GM23338 (cell line): ENCODE measurements around the gene RSL1D1. TPM values are rescaled to one million over a fixed set of nuclear protein-coding genes. Genes with fewer than 3 reads are reported as not detected.
A peak's percentile ranks its signal among the peaks of the same experiment; 100 is the strongest.

Experiments
- ATAC-seq: fragments of 200-7000 bp; cut with Tn5 transposase; 3 replicates; pipeline ENCODE4 v1.9.1; 2020
- DNase-seq: peaks from one replicate; pipeline ENCODE4 v3.0.0-alpha.2; 2015; ENCODE audit warnings: low spot score
- H2AFZ ChIP-seq: fragments of 200-600 bp; sonication (generic); 2 replicates; pipeline ENCODE4 v1.8.0; 2016; ENCODE audit warnings: antibody characterized with exemption, mild to moderate bottlenecking, moderate library complexity
- H3F3A ChIP-seq: fragments of 200-600 bp; sonication (generic); replicated peaks from 2 replicates; pipeline ENCODE4 v1.8.0; 2017; ENCODE audit warnings: antibody characterized with exemption, mixed run types, low read depth
- H3K27ac ChIP-seq: fragments of 200-600 bp; sonication (generic); 2 replicates; pipeline ENCODE4 v1.6.1; 2016; ENCODE audit warnings: low read depth
- H3K27me3 ChIP-seq: fragments of 200-600 bp; sonication (generic); 2 replicates; pipeline ENCODE4 v1.8.0; 2016; ENCODE audit warnings: mild to moderate bottlenecking, mixed run types, moderate library complexity; ENCODE audit not compliant: insufficient read depth
- H3K36me3 ChIP-seq: fragments of 200-600 bp; sonication (generic); 2 replicates; pipeline ENCODE4 v1.8.0; 2016; ENCODE audit warnings: mild to moderate bottlenecking; ENCODE audit not compliant: insufficient read depth
- H3K4me1 ChIP-seq: fragments of 200-600 bp; sonication (generic); 2 replicates; pipeline ENCODE4 v1.8.0; 2016; ENCODE audit warnings: mild to moderate bottlenecking, moderate library complexity; ENCODE audit not compliant: insufficient read depth
- H3K4me2 ChIP-seq: fragments of 200-600 bp; sonication (generic); 2 replicates; pipeline ENCODE4 v1.7.1; 2017; ENCODE audit warnings: mixed run types
- H3K4me3 ChIP-seq: fragments of 200-600 bp; sonication (generic); 2 replicates; pipeline ENCODE4 v1.6.1; 2016; ENCODE audit warnings: mixed run types
- H3K79me2 ChIP-seq: fragments of 200-600 bp; sonication (generic); replicated peaks from 2 replicates; pipeline ENCODE4 v1.8.0; 2017; ENCODE audit warnings: mild to moderate bottlenecking; ENCODE audit not compliant: insufficient read depth
- H3K9me2 ChIP-seq: fragments of 200-600 bp; sonication (generic); 2 replicates; pipeline ENCODE4 v1.8.0; 2017; ENCODE audit not compliant: insufficient read depth
- H4K20me1 ChIP-seq: fragments of 200-600 bp; sonication (generic); replicated peaks from 2 replicates; pipeline ENCODE4 v1.8.0; 2017; ENCODE audit warnings: mild to moderate bottlenecking; ENCODE audit not compliant: insufficient read depth
- H3K27ac Mint-ChIP-seq: 2 replicates; pipeline ENCODE4 v1.8.0; 2020; ENCODE audit warnings: inconsistent platforms, mild to moderate bottlenecking, moderate library complexity, mixed read lengths
- H3K27me3 Mint-ChIP-seq: 3 replicates; pipeline ENCODE4 v1.8.0; 2022; ENCODE audit warnings: low read depth, mild to moderate bottlenecking, moderate library complexity, mixed read lengths, inconsistent platforms; ENCODE audit not compliant: insufficient read depth, poor library complexity
- H3K36me3 Mint-ChIP-seq: 3 replicates; pipeline ENCODE4 v1.8.0; 2021; ENCODE audit warnings: low read depth, mild to moderate bottlenecking, inconsistent platforms, moderate library complexity, mixed read lengths
- H3K4me1 Mint-ChIP-seq: 3 replicates; pipeline ENCODE4 v1.8.0; 2020; ENCODE audit warnings: mild to moderate bottlenecking, inconsistent platforms, mixed read lengths
- H3K4me3 Mint-ChIP-seq: 3 replicates; pipeline ENCODE4 v1.8.0; 2021; ENCODE audit warnings: moderate library complexity, mild to moderate bottlenecking, inconsistent platforms, mixed read lengths
- H3K9me3 Mint-ChIP-seq: 3 replicates; pipeline ENCODE4 v1.8.0; 2020; ENCODE audit warnings: moderate library complexity, mild to moderate bottlenecking, inconsistent platforms, mixed read lengths
- ETS1 ChIP-seq: IDR thresholded peaks from 2 replicates; pipeline ENCODE4 v1.6.1; 2016; ENCODE audit warnings: antibody characterized with exemption
- EZH2 ChIP-seq: fragments of 200-600 bp; sonication (generic); IDR thresholded peaks from one replicate; pipeline ENCODE4 v1.8.0; 2017; ENCODE audit warnings: antibody characterized with exemption, mild to moderate bottlenecking, low read depth; ENCODE audit not compliant: unreplicated experiment
- EZH2phosphoT487 ChIP-seq: fragments of 200-600 bp; sonication (generic); IDR thresholded peaks from one replicate; pipeline ENCODE4 v1.8.1; 2018; ENCODE audit warnings: antibody characterized with exemption; ENCODE audit not compliant: unreplicated experiment
- JUNB ChIP-seq: IDR thresholded peaks from one replicate; pipeline ENCODE4 v1.6.1; 2016; ENCODE audit warnings: antibody characterized with exemption; ENCODE audit not compliant: unreplicated experiment
- POLR2AphosphoS5 ChIP-seq: IDR thresholded peaks from 2 replicates; pipeline ENCODE4 v1.6.1; 2016; ENCODE audit warnings: antibody characterized with exemption, low read depth
- STAT1 ChIP-seq: IDR thresholded peaks from one replicate; pipeline ENCODE4 v1.6.1; 2016; ENCODE audit warnings: antibody characterized with exemption; ENCODE audit not compliant: unreplicated experiment
- ZNF114 ChIP-seq: fragments of 250-450 bp; sonication (Bioruptor Pico); IDR thresholded peaks from 2 replicates; pipeline ENCODE4 v1.5.0; 2020; ENCODE audit warnings: mild to moderate bottlenecking, moderate library complexity
- ZNF331 ChIP-seq: fragments of 250-450 bp; sonication (Bioruptor Pico); IDR thresholded peaks from 2 replicates; pipeline ENCODE4 v1.5.0; 2020; ENCODE audit warnings: low read depth, mild to moderate bottlenecking, moderate library complexity
- ZNF462 ChIP-seq: fragments of 250-450 bp; sonication (Bioruptor Pico); IDR thresholded peaks from 2 replicates; pipeline ENCODE4 v1.5.0; 2020; ENCODE audit warnings: mild to moderate bottlenecking, moderate library complexity
- polyA plus RNA-seq: library from polyadenylated mRNA; unstranded; fragments of >200 nt; fragmentation: Nextera tagmentation; extraction: Ambion mirVana; gene quantifications from 2 replicates; pipeline ENCODE4 v1.2.1, GENCODE V29; 2016
- total RNA-seq: library from RNA; depleted of rRNA; stranded (reverse); fragments of >200 nt; shearing (Covaris generic); gene quantifications from 2 replicates; pipeline ENCODE4 v1.2.3, GENCODE V29; 2014
- TF ChIP-seq, protein P1 (sequence below): IDR thresholded peaks from one replicate; pipeline ENCODE4 v1.6.1; 2018; ENCODE audit warnings: antibody characterized with exemption; ENCODE audit not compliant: unreplicated experiment
- TF ChIP-seq, protein P2 (sequence below), 2 experiments: fragments of 200-600 bp in 1 of 2; sonication (generic) in 1 of 2; conservative IDR thresholded peaks; 2 replicates each; pipeline versions ENCODE4 v1.5.1 to v1.6.1; 2016 to 2017; ENCODE audit warnings: antibody characterized with exemption in 2 of 2, low read depth in 2 of 2, mild to moderate bottlenecking in 2 of 2, moderate library complexity in 1 of 2

RSL1D1 gene
- total and polyA plus RNA-seq, 2 experiments from 2014 or later = 298 to 495 TPM

- Histone ChIP-seq H3K4me2 (peak overlapping the region; percentile 98), H3K9me2 (no peaks in the 10 kb centered on the region), H3K4me1 (peaks cover 8% of the 10 kb centered on the region; the same call in 1 of the 2 replicates), H3K27ac (no peak overlapping the region), H3K36me3 (peaks cover 26% of the 10 kb centered on the region), H3K4me3 (peak overlapping the region; percentile 100), H3K27me3 (no peaks in the 10 kb centered on the region), H4K20me1 (peaks cover 38% of the 10 kb centered on the region), H3K79me2 (peaks cover 72% of the 10 kb centered on the region), H2AFZ (peak overlapping the region; percentile 97; the same call in 1 of the 2 replicates), H3F3A (peaks cover 12% of the 10 kb centered on the region)
- Mint-ChIP-seq H3K9me3 (no peaks in the 10 kb centered on the region; the same call in 2 of the 3 replicates), H3K27me3 (peaks cover 8% of the 10 kb centered on the region), H3K27ac (no peak overlapping the region), H3K36me3 (peaks cover 36% of the 10 kb centered on the region), H3K4me1 (peaks cover 9% of the 10 kb centered on the region; the same call in 2 of the 3 replicates), H3K4me3 (peak overlapping the region; percentile 99)
- DNase-seq (no peak), ATAC-seq (peak; percentile 10; the same call in 2 of the 3 replicates)
- TF ChIP-seq ZNF331 (CRISPR knock-in tag) (no peak), ETS1 (no peak), ZNF462 (CRISPR knock-in tag) (no peak), EZH2phosphoT487 (no peak), POLR2AphosphoS5 (no peak), STAT1 (no peak), JUNB (no peak), ZNF114 (CRISPR knock-in tag) (no peak), EZH2 (no peak)
- TF ChIP-seq, protein P1, sequence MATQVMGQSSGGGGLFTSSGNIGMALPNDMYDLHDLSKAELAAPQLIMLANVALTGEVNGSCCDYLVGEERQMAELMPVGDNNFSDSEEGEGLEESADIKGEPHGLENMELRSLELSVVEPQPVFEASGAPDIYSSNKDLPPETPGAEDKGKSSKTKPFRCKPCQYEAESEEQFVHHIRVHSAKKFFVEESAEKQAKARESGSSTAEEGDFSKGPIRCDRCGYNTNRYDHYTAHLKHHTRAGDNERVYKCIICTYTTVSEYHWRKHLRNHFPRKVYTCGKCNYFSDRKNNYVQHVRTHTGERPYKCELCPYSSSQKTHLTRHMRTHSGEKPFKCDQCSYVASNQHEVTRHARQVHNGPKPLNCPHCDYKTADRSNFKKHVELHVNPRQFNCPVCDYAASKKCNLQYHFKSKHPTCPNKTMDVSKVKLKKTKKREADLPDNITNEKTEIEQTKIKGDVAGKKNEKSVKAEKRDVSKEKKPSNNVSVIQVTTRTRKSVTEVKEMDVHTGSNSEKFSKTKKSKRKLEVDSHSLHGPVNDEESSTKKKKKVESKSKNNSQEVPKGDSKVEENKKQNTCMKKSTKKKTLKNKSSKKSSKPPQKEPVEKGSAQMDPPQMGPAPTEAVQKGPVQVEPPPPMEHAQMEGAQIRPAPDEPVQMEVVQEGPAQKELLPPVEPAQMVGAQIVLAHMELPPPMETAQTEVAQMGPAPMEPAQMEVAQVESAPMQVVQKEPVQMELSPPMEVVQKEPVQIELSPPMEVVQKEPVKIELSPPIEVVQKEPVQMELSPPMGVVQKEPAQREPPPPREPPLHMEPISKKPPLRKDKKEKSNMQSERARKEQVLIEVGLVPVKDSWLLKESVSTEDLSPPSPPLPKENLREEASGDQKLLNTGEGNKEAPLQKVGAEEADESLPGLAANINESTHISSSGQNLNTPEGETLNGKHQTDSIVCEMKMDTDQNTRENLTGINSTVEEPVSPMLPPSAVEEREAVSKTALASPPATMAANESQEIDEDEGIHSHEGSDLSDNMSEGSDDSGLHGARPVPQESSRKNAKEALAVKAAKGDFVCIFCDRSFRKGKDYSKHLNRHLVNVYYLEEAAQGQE = no peak
- TF ChIP-seq, protein P2, sequence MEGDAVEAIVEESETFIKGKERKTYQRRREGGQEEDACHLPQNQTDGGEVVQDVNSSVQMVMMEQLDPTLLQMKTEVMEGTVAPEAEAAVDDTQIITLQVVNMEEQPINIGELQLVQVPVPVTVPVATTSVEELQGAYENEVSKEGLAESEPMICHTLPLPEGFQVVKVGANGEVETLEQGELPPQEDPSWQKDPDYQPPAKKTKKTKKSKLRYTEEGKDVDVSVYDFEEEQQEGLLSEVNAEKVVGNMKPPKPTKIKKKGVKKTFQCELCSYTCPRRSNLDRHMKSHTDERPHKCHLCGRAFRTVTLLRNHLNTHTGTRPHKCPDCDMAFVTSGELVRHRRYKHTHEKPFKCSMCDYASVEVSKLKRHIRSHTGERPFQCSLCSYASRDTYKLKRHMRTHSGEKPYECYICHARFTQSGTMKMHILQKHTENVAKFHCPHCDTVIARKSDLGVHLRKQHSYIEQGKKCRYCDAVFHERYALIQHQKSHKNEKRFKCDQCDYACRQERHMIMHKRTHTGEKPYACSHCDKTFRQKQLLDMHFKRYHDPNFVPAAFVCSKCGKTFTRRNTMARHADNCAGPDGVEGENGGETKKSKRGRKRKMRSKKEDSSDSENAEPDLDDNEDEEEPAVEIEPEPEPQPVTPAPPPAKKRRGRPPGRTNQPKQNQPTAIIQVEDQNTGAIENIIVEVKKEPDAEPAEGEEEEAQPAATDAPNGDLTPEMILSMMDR (conservative IDR thresholded peaks at IDR 0.05; ENCODE audit: low read depth in 2 of 2) = no peak
Measured at GRCh38 chr16:11852092-11852809, 909 bp upstream of the RSL1D1 start.
